GM23338 (cell line): ENCODE data around the gene FEN1. TPM values are rescaled to one million over a fixed set of nuclear protein-coding genes. Genes with fewer than 3 reads are reported as not detected.
A peak's percentile ranks its signal among the peaks of the same experiment; 100 is the strongest.

Source experiments
- ATAC-seq: fragments of 200-7000 bp; cut with Tn5 transposase; 3 replicates; pipeline ENCODE4 v1.9.1; 2020
- DNase-seq: peaks from one replicate; pipeline ENCODE4 v3.0.0-alpha.2; 2015; ENCODE audit warnings: low spot score
- H2AFZ ChIP-seq: fragments of 200-600 bp; sonication (generic); 2 replicates; pipeline ENCODE4 v1.8.0; 2016; ENCODE audit warnings: antibody characterized with exemption, mild to moderate bottlenecking, moderate library complexity
- H3F3A ChIP-seq: fragments of 200-600 bp; sonication (generic); replicated peaks from 2 replicates; pipeline ENCODE4 v1.8.0; 2017; ENCODE audit warnings: antibody characterized with exemption, mixed run types, low read depth
- H3K27ac ChIP-seq: fragments of 200-600 bp; sonication (generic); 2 replicates; pipeline ENCODE4 v1.6.1; 2016; ENCODE audit warnings: low read depth
- H3K27me3 ChIP-seq: fragments of 200-600 bp; sonication (generic); 2 replicates; pipeline ENCODE4 v1.8.0; 2016; ENCODE audit warnings: mild to moderate bottlenecking, mixed run types, moderate library complexity; ENCODE audit not compliant: insufficient read depth
- H3K36me3 ChIP-seq: fragments of 200-600 bp; sonication (generic); 2 replicates; pipeline ENCODE4 v1.8.0; 2016; ENCODE audit warnings: mild to moderate bottlenecking; ENCODE audit not compliant: insufficient read depth
- H3K4me1 ChIP-seq: fragments of 200-600 bp; sonication (generic); 2 replicates; pipeline ENCODE4 v1.8.0; 2016; ENCODE audit warnings: mild to moderate bottlenecking, moderate library complexity; ENCODE audit not compliant: insufficient read depth
- H3K4me2 ChIP-seq: fragments of 200-600 bp; sonication (generic); 2 replicates; pipeline ENCODE4 v1.7.1; 2017; ENCODE audit warnings: mixed run types
- H3K4me3 ChIP-seq: fragments of 200-600 bp; sonication (generic); 2 replicates; pipeline ENCODE4 v1.6.1; 2016; ENCODE audit warnings: mixed run types
- H3K79me2 ChIP-seq: fragments of 200-600 bp; sonication (generic); replicated peaks from 2 replicates; pipeline ENCODE4 v1.8.0; 2017; ENCODE audit warnings: mild to moderate bottlenecking; ENCODE audit not compliant: insufficient read depth
- H3K9me2 ChIP-seq: fragments of 200-600 bp; sonication (generic); 2 replicates; pipeline ENCODE4 v1.8.0; 2017; ENCODE audit not compliant: insufficient read depth
- H4K20me1 ChIP-seq: fragments of 200-600 bp; sonication (generic); replicated peaks from 2 replicates; pipeline ENCODE4 v1.8.0; 2017; ENCODE audit warnings: mild to moderate bottlenecking; ENCODE audit not compliant: insufficient read depth
- H3K27ac Mint-ChIP-seq: 2 replicates; pipeline ENCODE4 v1.8.0; 2020; ENCODE audit warnings: inconsistent platforms, mild to moderate bottlenecking, moderate library complexity, mixed read lengths
- H3K27me3 Mint-ChIP-seq: 3 replicates; pipeline ENCODE4 v1.8.0; 2022; ENCODE audit warnings: low read depth, mild to moderate bottlenecking, moderate library complexity, mixed read lengths, inconsistent platforms; ENCODE audit not compliant: insufficient read depth, poor library complexity
- H3K36me3 Mint-ChIP-seq: 3 replicates; pipeline ENCODE4 v1.8.0; 2021; ENCODE audit warnings: low read depth, mild to moderate bottlenecking, inconsistent platforms, moderate library complexity, mixed read lengths
- H3K4me1 Mint-ChIP-seq: 3 replicates; pipeline ENCODE4 v1.8.0; 2020; ENCODE audit warnings: mild to moderate bottlenecking, inconsistent platforms, mixed read lengths
- H3K4me3 Mint-ChIP-seq: 3 replicates; pipeline ENCODE4 v1.8.0; 2021; ENCODE audit warnings: moderate library complexity, mild to moderate bottlenecking, inconsistent platforms, mixed read lengths
- H3K9me3 Mint-ChIP-seq: 3 replicates; pipeline ENCODE4 v1.8.0; 2020; ENCODE audit warnings: moderate library complexity, mild to moderate bottlenecking, inconsistent platforms, mixed read lengths
- CREB1 ChIP-seq: fragments of 250-450 bp; sonication (Bioruptor Pico); IDR thresholded peaks from 2 replicates; pipeline ENCODE4 v1.5.0; 2020; ENCODE audit warnings: low read depth, mild to moderate bottlenecking, moderate library complexity
- EZH2 ChIP-seq: fragments of 200-600 bp; sonication (generic); IDR thresholded peaks from one replicate; pipeline ENCODE4 v1.8.0; 2017; ENCODE audit warnings: antibody characterized with exemption, mild to moderate bottlenecking, low read depth; ENCODE audit not compliant: unreplicated experiment
- STAT1 ChIP-seq: IDR thresholded peaks from one replicate; pipeline ENCODE4 v1.6.1; 2016; ENCODE audit warnings: antibody characterized with exemption; ENCODE audit not compliant: unreplicated experiment
- ZNF114 ChIP-seq: fragments of 250-450 bp; sonication (Bioruptor Pico); IDR thresholded peaks from 2 replicates; pipeline ENCODE4 v1.5.0; 2020; ENCODE audit warnings: mild to moderate bottlenecking, moderate library complexity
- polyA plus RNA-seq: library from polyadenylated mRNA; unstranded; fragments of >200 nt; fragmentation: Nextera tagmentation; extraction: Ambion mirVana; gene quantifications from 2 replicates; pipeline ENCODE4 v1.2.1, GENCODE V29; 2016
- total RNA-seq: library from RNA; depleted of rRNA; stranded (reverse); fragments of >200 nt; shearing (Covaris generic); gene quantifications from 2 replicates; pipeline ENCODE4 v1.2.3, GENCODE V29; 2014
- TF ChIP-seq, protein P1 (sequence below): fragments of 250-450 bp; sonication (Bioruptor Pico); IDR thresholded peaks from 2 replicates; pipeline ENCODE4 v1.5.0; 2020; ENCODE audit warnings: mild to moderate bottlenecking, moderate library complexity

Gene FEN1
- total and polyA plus RNA-seq, 2 experiments from 2014 or later, result 85.1 to 89.0 TPM

DNA sequence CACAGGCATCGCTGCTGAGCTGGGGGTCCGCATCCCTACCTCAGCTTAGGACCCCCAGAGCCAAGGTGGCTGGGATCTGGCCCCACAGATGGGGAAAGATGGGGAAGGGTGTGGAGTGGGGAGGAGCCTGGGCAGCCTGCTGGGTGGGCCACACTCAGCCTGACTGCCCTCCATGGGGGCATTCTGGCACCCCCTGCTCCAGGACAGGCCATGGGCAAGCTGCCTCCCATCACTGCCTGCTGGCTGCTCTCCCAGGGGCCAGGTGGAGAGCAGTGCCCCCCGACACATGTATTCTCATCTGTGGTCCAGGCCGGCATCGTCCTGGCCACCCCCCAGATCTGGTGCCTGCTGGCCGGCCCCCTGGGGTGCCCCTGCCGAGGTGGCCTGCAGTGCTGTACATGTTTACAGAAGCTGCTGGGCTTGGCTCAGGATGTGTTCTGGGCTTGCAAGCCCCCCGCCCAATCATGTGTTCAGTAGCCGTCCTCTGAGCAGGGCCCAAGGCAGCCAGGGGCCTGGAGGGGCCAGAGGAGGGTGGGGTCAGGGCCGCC is 48.0 kb upstream of the FEN1 start:
- no peak overlapping the region for H2AFZ ChIP-seq
- H3K4me3 ChIP-seq, result no peak overlapping the region
- Mint-ChIP-seq H3K27ac (no peak overlapping the region), H3K4me3 (no peak overlapping the region), H3K9me3 (no peaks in the 10 kb centered on the region), H3K4me1 (peaks cover 13% of the 10 kb centered on the region), H3K36me3 (peaks cover 4% of the 10 kb centered on the region; the same call in 2 of the 3 replicates), H3K27me3 (peaks cover 10% of the 10 kb centered on the region)
- no peak for TF ChIP-seq CREB1 (CRISPR knock-in tag)
- no peak for ATAC-seq
- H3K4me1 ChIP-seq, result peaks cover 7% of the 10 kb centered on the region
- no peaks in the 10 kb centered on the region for H3F3A ChIP-seq
- no peaks in the 10 kb centered on the region for H3K79me2 ChIP-seq
- no peaks in the 10 kb centered on the region for H3K9me2 ChIP-seq
- H3K27me3 ChIP-seq, result no peaks in the 10 kb centered on the region
- no peak overlapping the region for H3K27ac ChIP-seq
- no peaks in the 10 kb centered on the region for H4K20me1 ChIP-seq
- H3K4me2 ChIP-seq, result no peak overlapping the region
- H3K36me3 ChIP-seq, result no peaks in the 10 kb centered on the region
- no peak for DNase-seq

DNA sequence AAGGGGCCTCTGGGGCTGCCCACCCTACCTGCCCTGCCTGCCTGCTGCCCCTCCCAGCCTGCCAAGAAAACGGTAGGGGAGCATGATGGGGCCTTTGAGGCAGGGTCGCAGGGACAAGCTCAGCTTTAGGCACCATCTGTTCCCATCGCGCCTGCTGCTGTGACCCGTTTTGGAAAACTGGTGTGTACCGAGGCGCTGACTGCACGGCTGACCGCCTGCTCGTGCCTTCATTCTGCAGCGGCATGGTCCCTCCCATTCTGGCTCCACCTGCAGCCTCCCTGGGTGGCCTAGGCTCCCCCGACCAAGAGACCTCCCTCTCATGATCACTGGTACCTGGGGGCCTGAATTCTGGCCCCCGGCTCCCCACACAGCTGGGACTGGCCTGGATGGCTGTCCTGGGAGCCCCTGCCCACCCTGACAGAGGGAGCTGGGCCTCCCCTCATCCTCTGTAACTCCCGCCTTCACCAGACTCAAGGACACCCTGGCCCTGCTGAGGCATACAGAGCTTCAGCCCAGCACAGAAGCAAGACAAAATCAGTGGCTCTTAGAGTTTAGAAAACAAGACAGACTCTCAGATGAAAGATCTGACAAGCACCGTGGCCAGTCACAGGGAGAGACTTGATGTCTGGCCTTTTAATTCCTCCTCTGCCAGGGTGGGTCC is 46.8 kb upstream of the FEN1 start:
- Histone ChIP-seq H3K27ac (no peak overlapping the region), H2AFZ (no peak overlapping the region)
- H3K9me3 Mint-ChIP-seq, result no peaks in the 10 kb centered on the region

More for the DNA sequence above, 46.8 kb upstream of the FEN1 start:
- 0 out of 2 replicates have a peak, but pooled peaks cover 3% of the 10 kb centered on the region for H3K27me3 ChIP-seq
- peaks cover 12% of the 10 kb centered on the region for H3K27me3 Mint-ChIP-seq
- ATAC-seq (no peak), DNase-seq (no peak)
- no peak overlapping the region for H3K4me2 ChIP-seq
- H3K4me3 ChIP-seq, result no peak overlapping the region
- TF ChIP-seq, protein P1, sequence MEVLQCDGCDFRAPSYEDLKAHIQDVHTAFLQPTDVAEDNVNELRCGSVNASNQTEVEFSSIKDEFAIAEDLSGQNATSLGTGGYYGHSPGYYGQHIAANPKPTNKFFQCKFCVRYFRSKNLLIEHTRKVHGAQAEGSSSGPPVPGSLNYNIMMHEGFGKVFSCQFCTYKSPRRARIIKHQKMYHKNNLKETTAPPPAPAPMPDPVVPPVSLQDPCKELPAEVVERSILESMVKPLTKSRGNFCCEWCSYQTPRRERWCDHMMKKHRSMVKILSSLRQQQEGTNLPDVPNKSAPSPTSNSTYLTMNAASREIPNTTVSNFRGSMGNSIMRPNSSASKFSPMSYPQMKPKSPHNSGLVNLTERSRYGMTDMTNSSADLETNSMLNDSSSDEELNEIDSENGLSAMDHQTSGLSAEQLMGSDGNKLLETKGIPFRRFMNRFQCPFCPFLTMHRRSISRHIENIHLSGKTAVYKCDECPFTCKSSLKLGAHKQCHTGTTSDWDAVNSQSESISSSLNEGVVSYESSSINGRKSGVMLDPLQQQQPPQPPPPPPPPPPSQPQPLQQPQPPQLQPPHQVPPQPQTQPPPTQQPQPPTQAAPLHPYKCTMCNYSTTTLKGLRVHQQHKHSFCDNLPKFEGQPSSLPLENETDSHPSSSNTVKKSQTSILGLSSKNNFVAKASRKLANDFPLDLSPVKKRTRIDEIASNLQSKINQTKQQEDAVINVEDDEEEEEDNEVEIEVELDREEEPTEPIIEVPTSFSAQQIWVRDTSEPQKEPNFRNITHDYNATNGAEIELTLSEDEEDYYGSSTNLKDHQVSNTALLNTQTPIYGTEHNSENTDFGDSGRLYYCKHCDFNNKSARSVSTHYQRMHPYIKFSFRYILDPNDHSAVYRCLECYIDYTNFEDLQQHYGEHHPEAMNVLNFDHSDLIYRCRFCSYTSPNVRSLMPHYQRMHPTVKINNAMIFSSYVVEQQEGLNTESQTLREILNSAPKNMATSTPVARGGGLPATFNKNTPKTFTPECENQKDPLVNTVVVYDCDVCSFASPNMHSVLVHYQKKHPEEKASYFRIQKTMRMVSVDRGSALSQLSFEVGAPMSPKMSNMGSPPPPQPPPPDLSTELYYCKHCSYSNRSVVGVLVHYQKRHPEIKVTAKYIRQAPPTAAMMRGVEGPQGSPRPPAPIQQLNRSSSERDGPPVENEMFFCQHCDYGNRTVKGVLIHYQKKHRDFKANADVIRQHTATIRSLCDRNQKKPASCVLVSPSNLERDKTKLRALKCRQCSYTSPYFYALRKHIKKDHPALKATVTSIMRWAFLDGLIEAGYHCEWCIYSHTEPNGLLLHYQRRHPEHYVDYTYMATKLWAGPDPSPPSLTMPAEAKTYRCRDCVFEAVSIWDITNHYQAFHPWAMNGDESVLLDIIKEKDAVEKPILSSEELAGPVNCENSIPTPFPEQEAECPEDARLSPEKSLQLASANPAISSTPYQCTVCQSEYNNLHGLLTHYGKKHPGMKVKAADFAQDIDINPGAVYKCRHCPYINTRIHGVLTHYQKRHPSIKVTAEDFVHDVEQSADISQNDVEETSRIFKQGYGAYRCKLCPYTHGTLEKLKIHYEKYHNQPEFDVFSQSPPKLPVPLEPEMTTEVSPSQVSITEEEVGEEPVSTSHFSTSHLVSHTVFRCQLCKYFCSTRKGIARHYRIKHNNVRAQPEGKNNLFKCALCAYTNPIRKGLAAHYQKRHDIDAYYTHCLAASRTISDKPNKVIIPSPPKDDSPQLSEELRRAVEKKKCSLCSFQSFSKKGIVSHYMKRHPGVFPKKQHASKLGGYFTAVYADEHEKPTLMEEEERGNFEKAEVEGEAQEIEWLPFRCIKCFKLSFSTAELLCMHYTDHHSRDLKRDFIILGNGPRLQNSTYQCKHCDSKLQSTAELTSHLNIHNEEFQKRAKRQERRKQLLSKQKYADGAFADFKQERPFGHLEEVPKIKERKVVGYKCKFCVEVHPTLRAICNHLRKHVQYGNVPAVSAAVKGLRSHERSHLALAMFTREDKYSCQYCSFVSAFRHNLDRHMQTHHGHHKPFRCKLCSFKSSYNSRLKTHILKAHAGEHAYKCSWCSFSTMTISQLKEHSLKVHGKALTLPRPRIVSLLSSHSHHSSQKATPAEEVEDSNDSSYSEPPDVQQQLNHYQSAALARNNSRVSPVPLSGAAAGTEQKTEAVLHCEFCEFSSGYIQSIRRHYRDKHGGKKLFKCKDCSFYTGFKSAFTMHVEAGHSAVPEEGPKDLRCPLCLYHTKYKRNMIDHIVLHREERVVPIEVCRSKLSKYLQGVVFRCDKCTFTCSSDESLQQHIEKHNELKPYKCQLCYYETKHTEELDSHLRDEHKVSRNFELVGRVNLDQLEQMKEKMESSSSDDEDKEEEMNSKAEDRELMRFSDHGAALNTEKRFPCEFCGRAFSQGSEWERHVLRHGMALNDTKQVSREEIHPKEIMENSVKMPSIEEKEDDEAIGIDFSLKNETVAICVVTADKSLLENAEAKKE (CRISPR knock-in tag), result no peak
- TF ChIP-seq STAT1 (no peak), ZNF114 (no peak), CREB1 (CRISPR knock-in tag) (no peak), EZH2 (no peak)
- peaks cover 4% of the 10 kb centered on the region; the same call in 2 of the 3 replicates for H3K36me3 Mint-ChIP-seq
- 0 out of 2 replicates have a peak, but pooled peaks cover 2% of the 10 kb centered on the region for H3F3A ChIP-seq
- peak overlapping the region; percentile 69; the same call in 1 of the 2 replicates for H3K27ac Mint-ChIP-seq
- H3K4me3 Mint-ChIP-seq, result no peak overlapping the region
- H3K4me1 ChIP-seq, result peaks cover 11% of the 10 kb centered on the region
- no peaks in the 10 kb centered on the region for H3K9me2 ChIP-seq
- H3K79me2 ChIP-seq, result no peaks in the 10 kb centered on the region
- H3K36me3 ChIP-seq, result no peaks in the 10 kb centered on the region
- no peaks in the 10 kb centered on the region; the same call in 1 of the 2 replicates for H4K20me1 ChIP-seq
- peaks cover 14% of the 10 kb centered on the region for H3K4me1 Mint-ChIP-seq
